GM19239 (cell line): Measurements from ENCODE around the gene SLC5A10.
A peak's percentile ranks its signal among the peaks of the same experiment; 100 is the strongest.

ENCODE experiments used
- DNase-seq: peaks from one replicate; pipeline ENCODE4 v3.0.0; 2011; ENCODE audit warnings: low spot score; ENCODE audit not compliant: insufficient read length
- FAIRE-seq: peaks from 2 replicates; lab custom pipeline; 2011; peaks lifted over from hg19 to GRCh38; lab: Jason Lieb, UNC

The SLC5A10 gene

DNA sequence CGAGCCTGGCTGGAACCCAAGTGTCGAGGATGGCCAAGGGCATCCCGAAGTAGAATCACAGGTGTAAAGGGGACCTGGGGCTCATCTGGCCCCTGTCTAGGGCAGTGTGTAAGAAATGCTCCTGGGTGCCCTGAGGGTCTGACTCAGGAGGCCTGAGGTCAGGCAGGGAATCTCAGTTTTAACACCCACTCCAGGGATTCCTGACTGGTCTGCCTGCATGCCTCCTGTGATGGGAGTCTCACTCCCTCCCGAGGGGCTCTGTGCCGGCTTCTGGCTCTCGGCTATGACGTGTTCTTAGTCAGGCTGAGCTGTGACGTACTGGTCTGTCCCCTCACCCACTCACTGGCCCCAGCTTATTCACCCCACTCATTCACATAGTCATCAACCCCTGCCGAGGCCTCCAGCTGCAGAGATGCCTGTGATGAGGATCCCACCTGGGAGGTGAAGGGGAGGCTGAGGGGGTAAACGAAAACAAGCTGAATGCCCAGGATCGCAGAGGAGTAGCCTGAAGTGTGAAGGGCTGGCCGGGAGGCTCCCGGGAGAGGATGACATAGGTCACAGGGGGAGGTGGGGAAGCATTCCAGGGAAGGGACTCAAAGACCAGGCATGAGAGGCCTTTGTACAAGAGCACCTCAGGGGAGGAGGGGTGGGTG is 28.8 kb downstream of the SLC5A10 start:
- DNase-seq (no peak), FAIRE-seq (no peak)

DNA sequence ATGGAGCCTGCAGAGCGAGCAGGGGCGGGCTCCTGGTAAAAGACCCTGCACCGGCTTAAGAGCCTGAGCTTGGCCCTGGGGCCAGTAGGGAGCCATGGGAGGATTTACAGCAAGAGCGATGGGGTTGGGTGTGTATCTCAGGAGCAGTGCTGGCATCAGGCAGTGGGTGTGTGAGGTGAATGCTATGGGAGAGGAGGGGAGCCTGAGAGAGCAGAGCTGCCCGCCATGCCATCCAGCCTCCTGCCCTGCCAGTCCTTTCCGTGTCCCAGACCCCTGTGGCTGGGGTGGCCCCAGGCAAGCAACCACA is 29.3 kb downstream of the SLC5A10 start:
- FAIRE-seq (no peak), DNase-seq (no peak)

GRCh38 chr17:18981642-18982424 is 29.9 kb downstream of the SLC5A10 start:
- no peak for FAIRE-seq
- no peak for DNase-seq

- FAIRE-seq (no peak), DNase-seq (no peak)
Observed at GRCh38 chr17:18984273-18985114, 32.5 kb downstream of the SLC5A10 start.

GRCh38 chr17:18985475-18985874 is 33.5 kb downstream of the SLC5A10 start:
- DNase-seq (no peak), FAIRE-seq (no peak)

GRCh38 chr17:18986541-18987229 is 34.7 kb downstream of the SLC5A10 start:
- DNase-seq (no peak), FAIRE-seq (no peak)

GRCh38 chr17:18987230-18987610 is 35.3 kb downstream of the SLC5A10 start:
- no peak for FAIRE-seq

DNA sequence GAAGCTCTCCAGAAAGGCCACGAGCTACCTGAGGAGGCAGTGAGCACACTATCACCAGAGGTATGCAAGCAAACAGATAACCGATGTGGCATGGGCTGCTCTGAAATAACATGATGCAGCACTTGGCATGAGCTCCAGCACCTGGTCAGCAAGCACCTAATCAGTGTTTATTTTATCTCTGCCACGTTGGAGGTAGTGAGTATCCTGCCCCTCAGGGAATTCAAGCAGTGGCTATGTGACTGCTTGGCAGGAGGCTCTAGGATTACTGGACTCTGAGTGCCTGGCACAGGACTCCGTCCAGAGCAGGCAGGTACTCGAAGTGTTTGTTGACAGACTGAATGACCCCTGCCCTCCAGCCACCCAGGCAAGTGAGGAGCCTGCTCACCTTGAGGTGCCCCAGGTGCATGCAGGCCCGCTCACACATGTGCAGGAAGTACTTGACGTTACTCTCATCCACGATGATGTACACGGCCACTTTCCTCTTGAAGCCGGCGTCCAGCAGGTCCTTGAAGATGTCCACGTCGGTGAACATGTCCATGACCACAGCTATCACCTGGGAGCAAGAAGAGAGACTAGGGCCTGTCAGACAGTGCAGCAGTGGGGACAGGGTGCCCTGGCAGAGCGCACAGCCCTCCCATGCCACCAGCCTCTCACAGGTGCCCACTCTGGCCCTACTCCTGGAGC is 36.0 kb downstream of the SLC5A10 start:
- DNase-seq, result no peak
- FAIRE-seq, result no peak

More at GRCh38 chr17:18987230-18987610, 35.3 kb downstream of the SLC5A10 start:
- DNase-seq, result no peak

DNA sequence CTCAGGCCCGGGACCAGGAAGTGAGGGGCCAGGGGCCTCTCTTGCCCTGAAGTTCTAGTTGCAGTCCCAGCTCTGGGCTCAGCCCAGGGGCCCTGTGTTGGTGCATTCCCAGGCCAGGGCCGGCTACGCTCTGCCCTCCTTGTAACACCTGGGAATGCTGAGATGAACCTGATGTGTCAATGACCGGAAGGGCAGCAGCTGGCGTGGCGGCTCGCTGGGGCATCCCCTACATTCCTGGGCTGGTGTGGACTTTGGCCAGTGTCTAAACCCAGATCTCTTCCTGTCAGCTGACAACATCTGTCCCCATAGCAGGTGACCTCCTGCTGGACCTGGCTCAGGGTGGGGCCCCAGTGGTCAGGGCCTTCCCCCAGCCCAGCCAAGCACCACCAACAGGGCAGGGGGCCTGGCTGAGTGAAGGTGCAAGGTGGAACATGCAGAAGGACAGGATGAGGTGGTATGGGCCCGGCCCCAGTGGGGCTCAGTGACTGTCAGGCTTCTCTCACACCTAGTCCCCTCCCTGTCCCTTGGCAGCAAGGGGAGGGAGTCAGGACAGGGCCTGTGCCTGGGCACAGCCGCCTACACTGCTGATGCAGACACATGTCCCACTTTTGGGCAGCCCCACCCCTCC is 36.7 kb downstream of the SLC5A10 start:
- DNase-seq (no peak), FAIRE-seq (no peak)

GRCh38 chr17:18990331-18990730 is 38.4 kb downstream of the SLC5A10 start:
- no peak for DNase-seq
- no peak for FAIRE-seq

DNA sequence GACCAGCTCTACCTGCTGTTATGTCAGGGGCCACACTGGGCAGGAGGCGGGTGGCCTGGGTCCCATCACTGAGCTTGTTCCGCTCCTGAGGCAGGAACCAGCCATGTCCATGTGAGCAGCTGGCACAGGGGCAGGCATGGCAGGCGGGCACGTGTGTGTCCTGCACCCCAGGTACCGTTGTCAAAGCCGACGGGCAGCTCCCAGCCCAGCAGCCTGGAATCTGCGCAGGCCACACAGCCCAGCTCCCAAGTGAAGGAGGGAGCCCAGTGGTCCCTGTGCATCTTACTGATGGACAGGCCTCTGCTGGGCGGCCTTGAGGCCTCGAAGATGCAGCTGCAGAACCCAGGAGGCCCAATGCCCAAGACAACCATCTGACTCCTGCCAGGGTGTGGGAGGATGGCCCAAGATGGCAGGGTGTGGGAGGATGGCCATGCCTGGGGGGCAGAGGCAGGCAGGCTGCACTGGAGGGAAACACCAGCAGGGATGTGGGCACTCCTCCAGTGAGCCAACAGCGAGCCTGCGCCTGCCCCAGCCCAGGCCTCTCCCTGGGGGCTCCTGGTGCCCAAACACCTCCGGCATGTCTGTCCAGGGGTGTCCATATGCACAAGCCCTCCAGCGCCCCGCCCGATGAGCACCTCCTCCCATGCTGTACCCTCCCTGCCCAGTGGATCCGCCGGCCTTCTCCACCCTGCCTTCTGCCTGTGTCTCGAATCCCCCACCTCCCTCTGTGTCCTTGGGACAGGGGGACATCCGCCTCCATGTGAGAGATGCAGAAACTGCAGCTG is 39.8 kb downstream of the SLC5A10 start:
- FAIRE-seq (no peak), DNase-seq (no peak)

DNA sequence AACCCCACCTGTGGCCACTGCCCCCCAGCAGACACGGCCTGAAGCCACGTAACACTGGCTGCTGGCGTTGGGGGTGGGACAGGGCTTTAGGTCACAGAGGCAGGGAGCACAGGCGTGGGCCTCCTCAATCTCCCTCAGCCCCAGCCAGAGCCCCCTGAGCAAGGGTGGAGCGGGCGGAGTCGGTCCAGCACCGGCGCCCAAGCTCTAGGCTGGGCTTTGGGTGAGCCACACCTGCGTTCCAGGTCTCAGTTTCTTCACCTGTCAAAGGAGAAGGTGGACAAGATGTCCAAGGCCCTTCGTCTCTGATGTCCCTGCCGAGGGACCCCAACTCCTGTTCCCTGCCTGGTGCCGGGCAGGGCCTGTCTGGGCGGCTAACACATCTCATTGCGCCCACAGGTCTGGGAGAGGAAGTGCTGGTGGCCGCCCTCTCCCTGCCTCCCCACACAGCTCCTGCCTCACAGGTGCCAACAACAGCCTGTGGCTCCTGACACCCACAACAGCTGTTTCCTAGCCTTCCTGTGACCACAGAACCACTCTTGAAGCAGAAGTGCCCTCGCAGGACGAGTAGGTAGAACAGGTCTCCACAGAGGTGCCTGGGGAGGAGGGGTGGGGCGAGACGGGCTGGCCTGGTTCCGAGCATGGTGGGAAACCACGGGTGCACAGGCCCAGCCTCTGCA is 40.6 kb downstream of the SLC5A10 start:
- FAIRE-seq (no peak), DNase-seq (peak; percentile 65)

GRCh38 chr17:18993905-18994526 is 42.1 kb downstream of the SLC5A10 start:
- FAIRE-seq (no peak), DNase-seq (no peak)

- no peak for DNase-seq
- no peak for FAIRE-seq
Observed at GRCh38 chr17:18994631-18995030, 42.7 kb downstream of the SLC5A10 start.

GRCh38 chr17:18995220-18995619 is 43.3 kb downstream of the SLC5A10 start:
- FAIRE-seq, result peak; percentile 66
- DNase-seq, result no peak

DNA sequence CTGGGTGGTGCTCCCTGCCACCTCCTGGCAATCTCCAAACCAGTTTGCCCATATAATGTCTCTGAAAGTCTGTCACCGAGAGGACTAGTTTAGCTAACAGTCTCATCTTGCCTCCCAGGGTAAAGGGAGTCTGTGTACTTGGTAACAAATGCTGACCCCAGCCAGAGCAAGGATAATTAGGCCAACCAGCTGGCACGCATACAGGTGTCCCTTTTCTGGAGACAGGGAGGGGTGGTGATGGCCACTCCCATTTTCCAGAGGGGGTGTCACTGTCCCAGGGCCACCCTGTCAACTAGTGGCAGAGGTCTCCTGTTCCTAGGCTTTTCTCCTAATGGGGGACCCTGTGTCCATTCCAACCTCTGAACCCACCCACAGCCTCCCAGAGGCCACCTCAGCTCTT is 44.5 kb downstream of the SLC5A10 start:
- DNase-seq, result no peak
- FAIRE-seq, result no peak

DNA sequence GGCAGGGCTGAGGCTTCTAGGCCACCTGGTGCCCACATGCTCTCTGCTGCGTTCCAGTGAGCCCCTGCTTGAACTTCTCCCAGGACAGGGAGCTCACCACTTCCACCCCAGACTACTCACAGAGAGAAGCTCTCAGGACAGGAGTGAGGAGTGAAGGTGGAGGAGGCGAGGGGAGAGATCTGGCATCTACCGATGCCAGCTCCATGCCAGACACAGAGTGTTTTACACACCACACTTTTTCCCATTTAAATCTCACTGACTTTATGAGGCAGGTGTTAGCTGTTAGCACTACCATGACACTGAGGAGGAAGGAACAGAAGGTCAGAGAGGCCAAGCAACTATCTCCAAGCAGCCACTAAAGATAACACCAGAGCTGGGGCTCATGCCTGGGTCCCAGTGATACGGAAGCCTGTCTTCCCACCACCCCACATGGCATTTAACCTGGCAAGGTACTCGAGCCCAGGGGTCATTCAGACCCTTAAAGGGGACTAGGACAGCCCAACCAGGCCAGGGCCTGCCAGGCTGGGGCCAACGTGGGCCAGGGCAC is 45.8 kb downstream of the SLC5A10 start:
- DNase-seq (no peak), FAIRE-seq (no peak)

DNA sequence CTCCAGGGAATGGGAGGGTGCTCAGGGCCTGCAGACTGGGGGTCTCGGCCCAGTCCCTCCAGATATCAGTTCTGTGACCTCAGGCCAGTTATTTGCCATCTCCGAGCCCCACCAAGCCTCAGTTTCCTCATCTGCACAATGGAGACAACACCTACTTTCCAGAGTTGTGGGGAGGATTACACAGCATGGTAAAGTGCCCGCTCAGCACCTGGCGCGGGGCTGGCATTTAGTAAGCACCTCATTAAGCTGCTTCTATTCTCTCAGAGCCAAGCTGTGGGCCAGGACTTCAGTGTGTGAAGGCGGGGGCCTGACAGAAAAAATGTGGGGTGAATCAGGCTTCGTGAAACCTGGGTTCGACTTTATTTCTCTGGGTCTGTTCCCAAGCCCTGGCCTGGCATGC is 47.4 kb downstream of the SLC5A10 start:
- DNase-seq (no peak), FAIRE-seq (no peak)
